Fibroblast of lung (primary cell): ENCODE data around the gene NSFL1C. TPM values are rescaled to one million over a fixed set of nuclear protein-coding genes. Genes with fewer than 3 reads are reported as not detected.
A peak's percentile ranks its signal among the peaks of the same experiment; 100 is the strongest.

ENCODE experiments used
- DNase-seq, 2 donors: peaks; one replicate each; pipeline versions ENCODE4 v3.0.0 to v3.0.0-alpha.2; 2010; ENCODE audit warnings: low read depth in 2 of 2
- H2AFZ ChIP-seq: 2 replicates; pipeline ENCODE4 v1.5.1; 2012; ENCODE audit warnings: low read length, control low read depth, inconsistent platforms
- H3K27ac ChIP-seq: 2 replicates; pipeline ENCODE4 v1.5.1; 2011; ENCODE audit warnings: low read length, control low read depth; ENCODE audit not compliant: insufficient read depth
- H3K27me3 ChIP-seq: 2 replicates; pipeline ENCODE4 v1.5.1; 2011; ENCODE audit warnings: mild to moderate bottlenecking, low read length; ENCODE audit not compliant: control insufficient read depth, insufficient read depth
- H3K36me3 ChIP-seq: 2 replicates; pipeline ENCODE4 v1.5.1; 2011; ENCODE audit warnings: low read length; ENCODE audit not compliant: control insufficient read depth, insufficient read depth
- H3K4me1 ChIP-seq: 2 replicates; pipeline ENCODE4 v1.5.1; 2011; ENCODE audit warnings: low read length; ENCODE audit not compliant: control insufficient read depth, insufficient read depth; ENCODE audit errors: extremely low read depth
- H3K4me2 ChIP-seq: 2 replicates; pipeline ENCODE4 v1.5.1; 2011; ENCODE audit warnings: low read length, control low read depth; ENCODE audit not compliant: insufficient read depth; ENCODE audit errors: extremely low read depth
- H3K4me3 ChIP-seq, 4 experiments: fragments of 200-600 bp in 1 of 4; sonication (generic) in 1 of 4; replicated peaks in 1 of 4; 2 replicates each; pipeline ENCODE4 v1.5.1; 2011 to 2016; ENCODE audit warnings: low read length in 4 of 4, low read depth in 3 of 4, mild to moderate bottlenecking in 3 of 4, control low read depth in 2 of 4, inconsistent platforms in 1 of 4, mixed read lengths in 1 of 4; ENCODE audit not compliant: insufficient read depth in 1 of 4; ENCODE audit errors: control extremely low read depth in 1 of 4
- H3K79me2 ChIP-seq: 2 replicates; pipeline ENCODE4 v1.5.1; 2012; ENCODE audit warnings: mild to moderate bottlenecking, low read length, inconsistent platforms; ENCODE audit not compliant: control insufficient read depth, insufficient read depth
- H3K9ac ChIP-seq: 2 replicates; pipeline ENCODE4 v1.5.1; 2011; ENCODE audit warnings: mild to moderate bottlenecking, low read length, control low read depth; ENCODE audit not compliant: insufficient read depth
- H3K9me3 ChIP-seq: 2 replicates; pipeline ENCODE4 v1.5.1; 2012; ENCODE audit warnings: low read depth, low read length; ENCODE audit not compliant: control insufficient read depth, insufficient read depth
- H4K20me1 ChIP-seq: 2 replicates; pipeline ENCODE4 v1.5.1; 2011; ENCODE audit warnings: low read length; ENCODE audit not compliant: control insufficient read depth, insufficient read depth; ENCODE audit errors: extremely low read depth
- CTCF ChIP-seq, 2 donors: IDR thresholded peaks in 1 of 2; conservative IDR thresholded peaks in 1 of 2; 1 replicate in 1 of 2; 2 replicates in 1 of 2; pipeline ENCODE4 v1.5.1; 2011 to 2012; ENCODE audit warnings: low read length in 2 of 2, control low read depth in 1 of 2, inconsistent platforms in 1 of 2, low read depth in 1 of 2, mild to moderate bottlenecking in 1 of 2
- EZH2 ChIP-seq: IDR thresholded peaks from 2 replicates; pipeline ENCODE4 v1.5.1; 2012; ENCODE audit warnings: low read length, control low read depth, mild to moderate bottlenecking; ENCODE audit errors: missing control alignments
- polyA plus RNA-seq, 2 donors: library from polyadenylated mRNA; depleted of rRNA in 1 of 2; stranded (reverse) in 1 of 2; unstranded in 1 of 2; fragments of >200 nt; gene quantifications; 2 replicates each; pipeline ENCODE4 v1.2.1, GENCODE V29; 2011 to 2012; ENCODE audit warnings: missing spikeins in 1 of 2
- total RNA-seq: library from RNA; depleted of rRNA; stranded (reverse); fragments of >200 nt; gene quantifications from 2 replicates; pipeline ENCODE4 v1.2.1, GENCODE V29; 2014

Gene NSFL1C
- total and polyA plus RNA-seq, 2 donors (not counting 1 experiment from before 2014, with no cell fraction given), result 17.8 to 24.3 TPM

DNA sequence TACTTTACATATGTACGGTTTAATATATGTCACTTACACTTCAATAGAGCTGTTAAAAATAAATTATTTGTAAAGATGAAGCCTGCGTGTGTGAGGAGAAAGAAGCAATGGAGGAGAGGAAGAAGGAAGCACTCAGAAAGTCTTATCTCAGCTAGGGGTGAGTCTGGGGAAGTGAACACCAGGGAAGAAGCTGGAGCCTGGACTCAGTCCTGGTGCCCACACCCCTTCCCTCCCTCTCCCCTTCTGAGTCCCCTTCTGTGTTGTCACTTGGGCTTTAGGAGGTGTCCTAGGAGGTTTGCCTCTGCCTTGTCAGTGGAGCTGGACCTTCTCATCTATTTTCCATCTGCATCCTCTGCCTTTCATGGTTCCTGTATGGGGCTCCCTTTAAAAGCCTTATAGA is 22.7 kb upstream of the NSFL1C start:
- Histone ChIP-seq H3K36me3 (no peaks in the 10 kb centered on the region), H3K9ac (no peak overlapping the region), H4K20me1 (no peaks in the 10 kb centered on the region), H3K27ac (no peak overlapping the region), H3K9me3 (no peaks in the 10 kb centered on the region), H3K4me2 (no peak overlapping the region), H3K79me2 (no peaks in the 10 kb centered on the region), H3K27me3 (peaks cover 14% of the 10 kb centered on the region), H3K4me3 (no peak overlapping the region), H2AFZ (no peak overlapping the region), H3K4me1 (no peaks in the 10 kb centered on the region)
- TF ChIP-seq CTCF (conservative IDR thresholded peaks at IDR 0.05 in 1 of 2, IDR thresholded peaks at IDR 0.05 in 1 of 2; ENCODE audit: low read depth in 1 of 2, low read length in 2 of 2) (no peak), EZH2 (no peak)
- no peak for DNase-seq

- Histone ChIP-seq H3K79me2 (no peaks in the 10 kb centered on the region), H3K4me2 (no peak overlapping the region), H3K27me3 (peaks cover 15% of the 10 kb centered on the region), H2AFZ (no peak overlapping the region), H3K4me1 (no peaks in the 10 kb centered on the region), H3K4me3 (no peak overlapping the region), H3K36me3 (no peaks in the 10 kb centered on the region), H3K27ac (no peak overlapping the region), H3K9me3 (no peaks in the 10 kb centered on the region), H4K20me1 (no peaks in the 10 kb centered on the region), H3K9ac (no peak overlapping the region)
- TF ChIP-seq EZH2, result no peak
- DNase-seq, result no peak
Observed at GRCh38 chr20:1486566-1486965, 19.9 kb upstream of the NSFL1C start.

- peaks cover 11% of the 10 kb centered on the region for H3K27me3 ChIP-seq
- no peaks in the 10 kb centered on the region for H3K9me3 ChIP-seq
- no peaks in the 10 kb centered on the region for H3K36me3 ChIP-seq
- no peak for TF ChIP-seq EZH2
- no peak for TF ChIP-seq CTCF (conservative IDR thresholded peaks at IDR 0.05 in 1 of 2, IDR thresholded peaks at IDR 0.05 in 1 of 2; ENCODE audit: low read depth in 1 of 2, low read length in 2 of 2)
- no peaks in the 10 kb centered on the region for H3K4me1 ChIP-seq
- no peaks in the 10 kb centered on the region for H3K79me2 ChIP-seq
- DNase-seq, result peak in 1 of 2 donors; percentile 25
- no peak overlapping the region for H3K4me2 ChIP-seq
- no peak overlapping the region for H3K4me3 ChIP-seq
- H3K9ac ChIP-seq, result no peak overlapping the region
- no peak overlapping the region for H2AFZ ChIP-seq
- no peak overlapping the region for H3K27ac ChIP-seq
- no peaks in the 10 kb centered on the region for H4K20me1 ChIP-seq
Observed at GRCh38 chr20:1484438-1485116, 17.9 kb upstream of the NSFL1C start.
